Loucy (cell line): ENCODE results near the gene EPB41L2.

Experiments used
- CTCF ChIP-seq: fragments of 200-600 bp; sonication (generic); conservative IDR thresholded peaks from 2 replicates; pipeline ENCODE4 v1.5.1; 2014; ENCODE audit warnings: mild to moderate bottlenecking, antibody characterized with exemption, low read length
- EZH2phosphoT487 ChIP-seq: fragments of 200-600 bp; IDR thresholded peaks from 2 replicates; pipeline ENCODE4 v1.6.1; 2018; ENCODE audit warnings: antibody characterized with exemption, mild to moderate bottlenecking, moderate library complexity, borderline replicate concordance

GRCh38 chr6:130928158-130928912 is 134.7 kb downstream of the EPB41L2 start:
- no peak for TF ChIP-seq CTCF
- no peak for TF ChIP-seq EZH2phosphoT487
